Suprapubic skin (tissue), 4 donors: ENCODE data around the gene BSPRY. TPM values are rescaled to one million over a fixed set of nuclear protein-coding genes. Genes with fewer than 3 reads are reported as not detected.

Source experiments
- DNase-seq, 2 donors: peaks; one replicate each; pipeline ENCODE4 v3.0.0-alpha.2; 2019; ENCODE audit warnings: low spot score in 2 of 2
- H3K27ac ChIP-seq: fragments of 200-600 bp; sonication (generic); one replicate; pipeline ENCODE4 v1.5.1; 2019
- H3K27me3 ChIP-seq: fragments of 200-600 bp; sonication (generic); one replicate; pipeline ENCODE4 v1.5.1; 2019
- H3K36me3 ChIP-seq: fragments of 200-600 bp; sonication (generic); one replicate; pipeline ENCODE4 v1.5.1; 2019
- H3K4me1 ChIP-seq: fragments of 200-600 bp; sonication (generic); one replicate; pipeline ENCODE4 v1.5.1; 2019
- H3K4me3 ChIP-seq: fragments of 200-600 bp; sonication (generic); one replicate; pipeline ENCODE4 v1.5.1; 2019; ENCODE audit warnings: mild to moderate bottlenecking
- H3K9me3 ChIP-seq: fragments of 200-600 bp; sonication (generic); one replicate; pipeline ENCODE4 v1.5.1; 2019
- CTCF ChIP-seq, 2 donors: fragments of 200-600 bp in 1 of 2; fragments of 450-650 bp in 1 of 2; sonication (generic) in 1 of 2; IDR thresholded peaks; one replicate each; pipeline ENCODE4 v1.5.1; 2016 to 2019; ENCODE audit warnings: antibody characterized with exemption in 2 of 2, mild to moderate bottlenecking in 1 of 2, moderate library complexity in 1 of 2
- EP300 ChIP-seq: sonication (generic); formaldehyde crosslinking; IDR thresholded peaks from one replicate; pipeline ENCODE4 v1.6.1; 2017; ENCODE audit warnings: antibody characterized with exemption
- POLR2A ChIP-seq, 2 donors: fragments of 450-650 bp; IDR thresholded peaks; one replicate each; pipeline ENCODE4 v1.6.1; 2017; ENCODE audit warnings: antibody characterized with exemption in 2 of 2, mild to moderate bottlenecking in 2 of 2, moderate library complexity in 2 of 2
- POLR2AphosphoS5 ChIP-seq, 3 donors: sonication (generic); formaldehyde crosslinking; IDR thresholded peaks; one replicate each; pipeline ENCODE4 v1.6.1; 2017; ENCODE audit warnings: antibody characterized with exemption in 3 of 3
- WGBS: methylation state at CpG from one replicate; pipeline ENCODE4 v1.1.5; 2018; 5-methylcytosine and 5-hydroxymethylcytosine counted together
- total RNA-seq, 4 donors: library from RNA; depleted of rRNA; stranded (reverse); fragments of >200 nt; gene quantifications; one replicate each; pipeline ENCODE4 v1.1.0, GENCODE V29; 2016

The BSPRY gene
- total RNA-seq, 4 donors from 2014 or later, result 8.3 to 37.3 (median 30.8) TPM

GRCh38 chr9:113372059-113372458 is 22.7 kb downstream of the BSPRY start:
- Histone ChIP-seq H3K27ac (no peak overlapping the region), H3K27me3 (no peaks in the 10 kb centered on the region), H3K4me1 (peaks cover 20% of the 10 kb centered on the region), H3K36me3 (peaks cover 24% of the 10 kb centered on the region), H3K9me3 (no peaks in the 10 kb centered on the region), H3K4me3 (no peak overlapping the region)
- TF ChIP-seq POLR2A (IDR thresholded peaks at IDR 0.05), result no peak
- no peak for TF ChIP-seq CTCF (IDR thresholded peaks at IDR 0.05)
- TF ChIP-seq POLR2AphosphoS5 (IDR thresholded peaks at IDR 0.05), result no peak
- no peak for TF ChIP-seq EP300
- no peak for DNase-seq
- WGBS, result 91% methylated on average over 5 of the region's 5 CpGs

GRCh38 chr9:113373256-113373655 is 23.9 kb downstream of the BSPRY start:
- H3K27me3 ChIP-seq, result no peaks in the 10 kb centered on the region
- H3K27ac ChIP-seq, result no peak overlapping the region
- no peak for DNase-seq
- 68% methylated on average over 3 of the region's 3 CpGs for WGBS
- H3K4me3 ChIP-seq, result no peak overlapping the region
- TF ChIP-seq POLR2A (IDR thresholded peaks at IDR 0.05), result no peak
- no peak for TF ChIP-seq CTCF (IDR thresholded peaks at IDR 0.05)
- TF ChIP-seq POLR2AphosphoS5 (IDR thresholded peaks at IDR 0.05), result no peak
- TF ChIP-seq EP300, result no peak
- H3K36me3 ChIP-seq, result peaks cover 24% of the 10 kb centered on the region
- H3K4me1 ChIP-seq, result peaks cover 26% of the 10 kb centered on the region
- H3K9me3 ChIP-seq, result no peaks in the 10 kb centered on the region

- Histone ChIP-seq H3K9me3 (no peaks in the 10 kb centered on the region), H3K36me3 (peaks cover 24% of the 10 kb centered on the region), H3K27ac (no peak overlapping the region), H3K4me1 (peaks cover 26% of the 10 kb centered on the region), H3K4me3 (no peak overlapping the region), H3K27me3 (no peaks in the 10 kb centered on the region)
- 88% methylated on average over 12 of the region's 24 CpGs for WGBS
- no peak for DNase-seq
- no peak for TF ChIP-seq EP300
- no peak for TF ChIP-seq CTCF (IDR thresholded peaks at IDR 0.05)
- TF ChIP-seq POLR2A (IDR thresholded peaks at IDR 0.05), result no peak
- no peak for TF ChIP-seq POLR2AphosphoS5 (IDR thresholded peaks at IDR 0.05)
Observed at GRCh38 chr9:113373676-113374392, 24.5 kb downstream of the BSPRY start.

- WGBS, result 83% methylated on average over 6 of the region's 6 CpGs
- no peaks in the 10 kb centered on the region for H3K27me3 ChIP-seq
- DNase-seq, result no peak
- H3K9me3 ChIP-seq, result no peaks in the 10 kb centered on the region
- H3K27ac ChIP-seq, result no peak overlapping the region
- peaks cover 24% of the 10 kb centered on the region for H3K36me3 ChIP-seq
- H3K4me1 ChIP-seq, result peaks cover 26% of the 10 kb centered on the region
- H3K4me3 ChIP-seq, result peak overlapping the region; percentile 90
- TF ChIP-seq CTCF (IDR thresholded peaks at IDR 0.05), result no peak
- no peak for TF ChIP-seq POLR2A (IDR thresholded peaks at IDR 0.05)
- TF ChIP-seq POLR2AphosphoS5 (IDR thresholded peaks at IDR 0.05), result no peak
- TF ChIP-seq EP300, result no peak
Observed at GRCh38 chr9:113375057-113376023, 26.0 kb downstream of the BSPRY start.
